HFF-Myc (cell line): Measurements from ENCODE around the gene MAP3K12.
"Not testable (repeated sequence)": the region's sequence is repeated elsewhere in the genome, so short reads cannot be mapped to it uniquely, and the experiment has no call there.

Source experiments
- DNase-seq: peaks from one replicate; pipeline ENCODE4 v3.0.0-alpha.2; 2011; ENCODE audit warnings: low read depth; ENCODE audit errors: extremely low read depth
- H3K4me3 ChIP-seq: replicated peaks from 2 replicates; pipeline ENCODE4 v1.5.1; 2011; ENCODE audit warnings: low read depth, mild to moderate bottlenecking, control low read depth, low read length
- CTCF ChIP-seq: IDR thresholded peaks from 2 replicates; pipeline ENCODE4 v1.5.1; 2012; ENCODE audit warnings: mild to moderate bottlenecking, low read depth, low read length, control low read depth; ENCODE audit errors: missing control alignments

MAP3K12 gene

DNA sequence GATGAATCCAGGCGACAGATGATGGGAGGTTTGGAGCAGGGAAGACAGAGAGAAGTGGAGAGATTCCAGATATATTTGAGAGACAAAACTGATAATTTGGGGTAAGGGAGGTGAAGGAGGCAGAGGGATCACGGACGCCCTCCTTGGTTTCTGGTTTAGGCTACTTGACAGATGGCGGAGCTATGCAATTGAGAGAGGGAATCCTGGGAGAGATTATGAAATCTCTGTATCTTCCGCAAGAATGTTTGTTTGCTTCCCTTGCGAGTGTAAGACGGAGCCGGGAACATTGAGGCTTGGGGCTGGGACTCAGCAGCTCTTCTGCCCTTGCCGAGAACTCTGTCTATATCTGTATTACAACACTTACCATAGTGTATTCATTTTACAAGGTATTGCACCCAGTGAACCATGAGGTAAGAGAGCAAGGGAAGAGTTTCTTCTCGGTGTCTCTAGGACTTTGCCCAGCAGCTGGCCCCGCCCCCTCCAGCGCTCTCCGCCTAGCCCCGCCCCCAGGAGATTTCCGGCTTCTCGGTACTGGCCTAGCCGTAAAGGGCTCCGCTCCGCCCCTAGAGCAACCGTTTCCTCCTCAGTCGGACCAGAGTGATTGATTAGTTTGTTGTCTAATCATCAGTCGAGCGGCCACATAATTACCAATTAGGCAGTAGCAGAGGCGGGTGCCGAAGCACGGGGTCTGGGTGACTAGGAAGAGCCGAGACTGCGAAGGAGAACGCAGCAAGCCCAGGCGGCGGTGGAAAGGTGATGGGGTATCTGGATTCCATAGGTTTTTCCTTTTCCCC is 58.0 kb downstream of the MAP3K12 start, which contains the start of gene PRR13:
Gene PRR13 (plus strand): TSS at position 695 of the 794 bp plus-strand sequence. CDS start 981 bp downstream, outside the sequence.
- DNase-seq: peak; percentile 97
- H3K4me3 ChIP-seq: peak within 1 kb of the TSS; percentile 99
- no peak for TF ChIP-seq CTCF

DNA sequence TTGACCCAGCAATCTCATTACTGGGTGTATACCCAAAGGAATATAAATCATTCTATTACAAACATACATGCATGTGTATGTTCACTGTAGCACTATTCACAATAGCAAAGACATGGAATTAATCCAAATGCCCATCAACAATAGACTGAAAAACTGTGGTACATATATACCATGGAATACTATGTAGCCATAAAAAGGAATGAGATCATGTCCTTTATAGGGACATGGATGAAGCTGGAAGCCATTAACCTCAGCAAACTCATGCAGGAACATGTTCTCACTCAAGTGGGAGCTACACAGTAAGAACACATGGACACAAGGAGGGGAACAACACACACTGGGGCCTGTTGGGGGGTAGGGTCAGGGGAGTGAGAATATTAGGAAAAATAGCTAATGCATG is 59.7 kb downstream of the MAP3K12 start:
- not testable (repeated sequence) for H3K4me3 ChIP-seq, DNase-seq

DNA sequence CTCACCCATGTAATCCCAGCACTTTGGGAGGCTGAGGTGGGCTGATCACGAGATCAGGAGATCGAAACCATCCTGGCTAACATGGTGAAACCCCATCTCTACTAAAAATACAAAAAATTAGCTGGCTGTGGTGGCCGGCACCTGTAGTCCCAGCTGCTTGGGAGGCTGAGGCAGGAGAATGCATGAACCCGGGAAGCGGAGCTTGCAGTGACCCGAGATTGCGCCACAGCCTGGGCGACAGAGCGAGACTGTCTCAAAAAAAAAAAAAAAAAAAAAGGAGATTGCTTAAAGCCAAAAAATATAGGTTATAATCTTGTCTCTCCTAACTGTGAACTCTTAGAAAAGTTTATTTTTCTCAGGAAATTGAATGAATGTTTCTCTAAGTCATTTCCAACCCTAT is 63.9 kb downstream of the MAP3K12 start:
- H3K4me3 ChIP-seq, DNase-seq: not testable (repeated sequence)

GRCh38 chr12:53431187-53431586 is 68.1 kb downstream of the MAP3K12 start:
- no peak for TF ChIP-seq CTCF
- no peak overlapping the region for H3K4me3 ChIP-seq
- no peak for DNase-seq

DNA sequence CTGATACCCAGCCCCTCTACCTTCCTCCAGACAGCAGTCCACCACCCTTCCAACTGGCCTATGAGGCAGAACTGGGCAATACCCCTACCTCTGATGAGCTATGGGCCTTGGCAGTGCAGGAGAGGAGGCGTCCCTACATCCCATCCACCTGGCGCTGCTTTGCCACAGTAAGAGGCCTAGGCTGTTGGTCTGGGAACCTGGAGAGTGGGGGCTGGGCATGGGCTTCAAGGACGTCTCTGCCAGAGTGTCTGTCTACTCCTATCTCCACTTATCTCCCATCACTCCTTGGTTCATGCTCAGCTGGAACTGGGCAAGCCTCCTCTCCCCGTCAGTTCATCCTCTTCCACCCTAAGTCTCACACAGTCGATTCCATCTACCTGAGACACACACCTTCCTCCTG is 69.1 kb downstream of the MAP3K12 start:
- no peak for DNase-seq
- H3K4me3 ChIP-seq: no peak overlapping the region
- no peak for TF ChIP-seq CTCF
